Activated naive CD4-positive, alpha-beta T cell treated with anti-CD3 and anti-CD28 coated beads, Interleukin-2, amount 10 ng/mL, durations not matched to agents 5 hours and 36 hours (primary cell): ENCODE measurements around the gene MYBPC2. TPM values are rescaled to one million over a fixed set of nuclear protein-coding genes. Genes with fewer than 3 reads are reported as not detected.

ENCODE experiments used
- total RNA-seq, 2 experiments: library from RNA; stranded (reverse); gene quantifications; one replicate each; pipeline ENCODE4 v1.2.3, GENCODE V29; 2021

The MYBPC2 gene
- under 1 TPM; 0.12 to 0.66 TPM for total RNA-seq

DNA sequence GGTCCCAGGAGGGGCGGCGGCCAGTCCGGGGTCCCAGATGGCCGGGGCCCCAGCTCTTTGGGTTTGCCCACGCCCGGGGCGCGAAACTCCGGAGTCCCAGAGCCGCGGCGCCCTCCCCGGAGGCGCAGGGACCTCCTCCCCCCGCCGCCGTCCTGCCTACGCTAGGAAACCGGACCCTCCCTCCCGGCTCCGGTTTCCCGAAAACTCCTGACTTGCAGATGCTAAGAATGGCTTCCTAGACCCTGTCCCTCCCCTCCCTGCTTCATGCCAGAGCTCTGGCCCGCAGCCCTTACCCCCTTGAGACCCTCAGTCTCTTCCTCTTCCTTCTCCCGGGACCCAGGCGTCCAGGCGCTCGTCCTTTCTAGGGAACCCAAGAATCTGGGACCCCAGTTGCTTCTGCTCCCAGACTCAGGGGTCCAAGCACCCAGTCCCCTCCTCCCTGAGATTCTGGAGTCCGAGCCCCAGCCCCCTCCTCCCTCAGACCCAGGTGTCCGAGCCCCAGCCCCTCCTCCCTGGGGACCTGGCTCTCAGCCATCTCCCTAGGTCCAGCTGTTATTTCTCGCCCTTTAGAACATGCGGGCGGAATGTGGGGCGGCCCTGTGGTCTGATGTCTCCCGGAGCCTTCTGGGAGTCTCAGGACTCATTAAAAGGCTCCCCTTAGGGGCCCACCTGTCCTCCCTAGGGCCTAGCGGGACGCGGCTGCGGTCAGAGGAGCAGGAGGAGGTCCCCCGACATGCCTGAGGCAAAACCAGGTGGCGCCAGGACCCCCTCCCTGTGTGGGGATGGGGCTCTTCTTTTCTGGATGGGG lies at the start of gene MYBPC2:
Gene MYBPC2, plus strand, starts transcription at position 672 of the 808 bp plus-strand sequence. Its CDS starts 62 bp downstream, at position 734.

DNA sequence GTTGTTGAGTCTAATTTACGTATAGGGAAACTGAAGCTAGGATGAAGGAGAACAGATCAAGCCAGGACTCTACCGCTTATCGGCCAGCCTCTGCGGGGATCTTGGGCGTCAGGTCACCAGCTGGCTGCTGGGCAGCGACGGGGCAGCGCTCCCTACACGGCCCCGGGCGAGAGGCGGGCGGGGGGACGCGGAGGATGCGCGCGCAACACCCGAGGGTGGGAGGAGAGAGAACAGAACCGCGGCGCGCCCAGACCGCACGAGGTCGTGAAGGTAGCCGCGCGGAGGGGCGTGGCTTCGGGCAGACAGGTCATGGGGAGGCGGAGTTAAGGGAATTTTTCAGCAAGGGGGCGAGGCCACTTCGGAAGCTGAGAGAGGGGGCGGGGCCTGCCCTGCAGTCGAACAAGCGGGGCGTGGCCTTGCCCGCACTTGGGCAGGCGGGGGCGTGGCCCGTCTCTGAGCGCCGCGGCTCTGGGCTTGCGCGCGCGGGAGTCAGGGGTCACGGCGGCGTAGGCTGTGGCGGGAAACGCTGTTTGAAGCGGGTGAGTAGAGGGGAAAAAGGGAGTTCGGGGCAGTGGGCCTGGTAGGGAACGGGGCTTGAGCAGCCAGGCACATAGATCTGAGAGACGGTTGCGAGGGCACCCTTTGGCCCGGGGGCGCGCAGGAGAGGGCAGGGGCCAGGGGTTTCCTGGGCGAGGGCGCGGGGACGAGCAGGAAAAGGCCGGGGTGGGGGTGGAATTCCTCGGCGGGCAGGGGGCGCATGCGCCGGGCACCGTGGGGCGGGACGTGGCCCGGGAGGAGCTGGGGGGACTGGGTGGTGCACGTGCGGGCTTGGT lies 48.6 kb upstream of the MYBPC2 start, which contains the start of gene POLD1:
Gene POLD1, plus strand, starts transcription at position 496 of the 833 bp plus-strand sequence. CDS start 14,505 bp downstream, outside the sequence.

GRCh38 chr19:50418176-50419021 lies 14.3 kb upstream of the MYBPC2 start, which contains the start of gene SPIB:
Gene SPIB (plus strand): TSS chr19:50418938. CDS start chr19:50418963, 25 bp downstream.

GRCh38 chr19:50476224-50476906 lies 43.7 kb downstream of the MYBPC2 start, which contains the start of the genes EMC10 and GARIN5A:
Gene EMC10 (plus strand): TSS chr19:50476507. CDS start chr19:50476545, 38 bp downstream.
Gene GARIN5A (minus strand): TSS chr19:50476848. CDS start chr19:50476388, 460 bp downstream.

GRCh38 chr19:50511069-50511822 lies 78.6 kb downstream of the MYBPC2 start, which contains the start of gene JOSD2:
Gene JOSD2 (minus strand): TSS chr19:50511191. CDS start chr19:50510431, 760 bp downstream.

DNA sequence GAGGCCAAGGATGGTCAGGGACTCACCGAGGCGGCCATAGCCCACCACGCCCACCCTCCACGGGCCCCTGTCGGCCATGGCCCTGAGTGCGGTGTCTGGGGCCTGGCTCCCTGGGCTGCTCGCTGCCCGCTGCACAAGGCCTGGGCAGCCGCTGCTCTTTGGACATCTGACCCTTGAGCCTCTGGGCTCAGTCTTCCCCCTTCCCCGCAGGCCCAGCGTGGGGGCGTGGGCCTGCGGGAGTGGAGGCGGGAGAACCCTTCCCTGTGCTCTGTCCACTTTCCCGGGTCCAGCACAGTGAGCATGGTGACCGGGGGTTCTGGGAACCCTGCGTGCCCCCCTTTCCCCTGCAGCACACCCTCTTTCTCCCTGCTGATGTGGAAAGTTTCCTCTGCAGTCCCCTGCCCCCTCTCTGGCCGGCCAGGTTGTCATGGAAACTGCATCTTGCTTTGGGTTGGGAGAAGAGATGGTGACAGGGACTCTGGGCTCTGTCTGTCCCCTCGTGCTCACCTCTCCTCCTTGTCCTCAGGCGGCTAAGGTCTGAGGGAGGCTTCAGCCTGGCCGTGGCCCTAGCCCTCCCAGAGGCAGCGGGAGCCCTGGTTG lies 81.2 kb downstream of the MYBPC2 start, which contains the start of gene ASPDH:
Gene ASPDH, minus strand, starts transcription at position 168 of the 600 bp plus-strand sequence. Its CDS starts 90 bp downstream, at position 78.

Other genes starting within 250 kb of the MYBPC2 start
- gene MYH14, start 229.3 kb upstream of the MYBPC2 start, total RNA-seq: not detected
- gene KCNC3, start 103.5 kb upstream of the MYBPC2 start, total RNA-seq: 1 to 10 TPM; 4.3 to 4.9 TPM
- 1 to 10 TPM; 3.0 to 4.5 TPM for gene NAPSA, start 67.3 kb upstream of the MYBPC2 start, total RNA-seq
- 10 to 100 TPM; 68.9 to 73.9 TPM for gene NR1H2, start 56.4 kb upstream of the MYBPC2 start, total RNA-seq
- 100 to 1,000 TPM; 108 to 116 TPM for gene POLD1, start 48.5 kb upstream of the MYBPC2 start, total RNA-seq
- under 1 TPM; 0.53 to 0.73 TPM for gene SPIB, start 14.0 kb upstream of the MYBPC2 start, total RNA-seq
- gene EMC10, start 43.6 kb downstream of the MYBPC2 start, total RNA-seq: 10 to 100 TPM; 65.7 to 66.9 TPM
- gene GARIN5A, start 44.0 kb downstream of the MYBPC2 start, total RNA-seq: under 1 TPM in 1 of 2 experiments, not detected in 1; 0.15 TPM
- 10 to 100 TPM; 39.2 to 42.9 TPM for gene JOSD2, start 78.3 kb downstream of the MYBPC2 start, total RNA-seq
- gene ASPDH, start 81.0 kb downstream of the MYBPC2 start, total RNA-seq: not detected
- not detected for gene LRRC4B, start 135.5 kb downstream of the MYBPC2 start, total RNA-seq
- not detected for gene SYT3, start 207.0 kb downstream of the MYBPC2 start, total RNA-seq
- gene C19orf81, start 216.6 kb downstream of the MYBPC2 start, total RNA-seq: not detected